T-cell (primary cell): ENCODE data around the gene TMEM151A. TPM values are rescaled to one million over a fixed set of nuclear protein-coding genes. Genes with fewer than 3 reads are reported as not detected.

Experiments used
- ATAC-seq, 4 experiments: fragments of 200-7000 bp in 3 of 4; fragments of 150-1000 bp in 1 of 4; cut with Tn5 transposase; replicated peaks in 1 of 4; 1 replicate in 3 of 4; 2 replicates in 1 of 4; pipeline ENCODE4 v1.10.0; 2021; ENCODE audit warnings: moderate library complexity in 3 of 4, mild to moderate bottlenecking in 2 of 4, moderate number of reproducible peaks in 1 of 4
- CTCF ChIA-PET, 2 donors: fragments of 300-600 bp; sonication (Branson Sonifier 250); formaldehyde crosslinking; loops; one replicate each; lab custom pipeline; 2022; ENCODE audit warnings: antibody characterized with exemption in 2 of 2; lab: Charles Lee
- POLR2A ChIA-PET, 2 donors: fragments of 300-600 bp; sonication (Branson Sonifier 250); formaldehyde crosslinking; loops; one replicate each; lab custom pipeline; 2022; ENCODE audit warnings: antibody characterized with exemption in 2 of 2; lab: Charles Lee
- DNase-seq, 35 experiments: peaks; one replicate each; pipeline versions ENCODE4 v3.0.0 to v3.0.0-alpha.2; 2013 to 2023
- H3K27ac ChIP-seq: one replicate; pipeline ENCODE4 v1.5.1; 2013; ENCODE audit warnings: low read length
- H3K27me3 ChIP-seq, 2 experiments: replicated peaks in 1 of 2; 1 replicate in 1 of 2; 2 replicates in 1 of 2; pipeline versions ENCODE4 v1.6.1 to v1.7.0; 2013; ENCODE audit warnings: low read length in 1 of 2, mixed read lengths in 1 of 2; ENCODE audit not compliant: control insufficient read depth in 2 of 2, insufficient read depth in 2 of 2; ENCODE audit errors: extremely low read depth in 1 of 2
- H3K36me3 ChIP-seq, 2 donors: 1 replicate in 1 of 2; 2 replicates in 1 of 2; pipeline versions ENCODE4 v1.6.1 to v1.7.0; 2013; ENCODE audit warnings: low read length in 1 of 2; ENCODE audit not compliant: control insufficient read depth in 2 of 2, insufficient read depth in 1 of 2; ENCODE audit errors: extremely low read depth in 1 of 2
- H3K4me1 ChIP-seq, 2 experiments: 1 replicate in 1 of 2; 2 replicates in 1 of 2; pipeline versions ENCODE4 v1.6.1 to v1.7.0; 2013; ENCODE audit warnings: low read length in 2 of 2, mixed read lengths in 1 of 2; ENCODE audit not compliant: insufficient read depth in 2 of 2, control insufficient read depth in 1 of 2; ENCODE audit errors: extremely low read depth in 1 of 2
- H3K4me3 ChIP-seq, 2 donors: 1 replicate in 1 of 2; 2 replicates in 1 of 2; pipeline versions ENCODE4 v1.5.1 to v1.7.0; 2013; ENCODE audit warnings: mild to moderate bottlenecking in 2 of 2, low read length in 1 of 2, moderate library complexity in 1 of 2; ENCODE audit not compliant: control insufficient read depth in 1 of 2; ENCODE audit errors: extremely low read depth in 1 of 2
- H3K9me3 ChIP-seq: 2 replicates; pipeline ENCODE4 v1.7.0; 2013
- H3K27ac Mint-ChIP-seq, 2 donors: one replicate each; pipeline ENCODE4 v1.8.0; 2020 to 2021; ENCODE audit warnings: mild to moderate bottlenecking in 2 of 2, mixed read lengths in 2 of 2
- H3K27me3 Mint-ChIP-seq, 2 donors: one replicate each; pipeline ENCODE4 v1.8.0; 2021 to 2022; ENCODE audit warnings: mixed read lengths in 2 of 2
- H3K36me3 Mint-ChIP-seq: one replicate; pipeline ENCODE4 v1.8.0; 2021; ENCODE audit warnings: mixed read lengths
- H3K4me1 Mint-ChIP-seq, 3 donors: one replicate each; pipeline ENCODE4 v1.8.0; 2020 to 2022; ENCODE audit warnings: mixed read lengths in 3 of 3, mild to moderate bottlenecking in 1 of 3
- H3K4me3 Mint-ChIP-seq, 3 donors: one replicate each; pipeline ENCODE4 v1.8.0; 2020 to 2022; ENCODE audit warnings: mild to moderate bottlenecking in 3 of 3, mixed read lengths in 3 of 3, moderate library complexity in 3 of 3
- H3K9me3 Mint-ChIP-seq, 3 donors: one replicate each; pipeline ENCODE4 v1.8.0; 2020 to 2022; ENCODE audit warnings: mixed read lengths in 3 of 3
- WGBS: methylation state at CpG from one replicate; pipeline ENCODE4 v1.1.5; 2013; ENCODE audit warnings: missing lambda C conversion rate; ENCODE audit not compliant: insufficient coverage; 5-methylcytosine and 5-hydroxymethylcytosine counted together
- total RNA-seq, 35 experiments: library from RNA in 6 of 35; stranded (reverse) in 6 of 35; fragments of 120-200 nt in 1 of 35; gene quantifications; one replicate each; pipeline versions ENCODE4 v1.2.1 to v1.2.4 and lab custom pipeline; 2013 to 2026

TMEM151A gene
- total RNA-seq (under 1 TPM in 4 of 5 donors, not detected in 1; 0.19 to 0.33 (median 0.23) TPM), total RNA-seq (lab: John Stamatoyannopoulos, UW) (0 to 1.2 (median 0.10) reads per million in 29 experiments)
- not detected for total RNA-seq (2013)

DNA sequence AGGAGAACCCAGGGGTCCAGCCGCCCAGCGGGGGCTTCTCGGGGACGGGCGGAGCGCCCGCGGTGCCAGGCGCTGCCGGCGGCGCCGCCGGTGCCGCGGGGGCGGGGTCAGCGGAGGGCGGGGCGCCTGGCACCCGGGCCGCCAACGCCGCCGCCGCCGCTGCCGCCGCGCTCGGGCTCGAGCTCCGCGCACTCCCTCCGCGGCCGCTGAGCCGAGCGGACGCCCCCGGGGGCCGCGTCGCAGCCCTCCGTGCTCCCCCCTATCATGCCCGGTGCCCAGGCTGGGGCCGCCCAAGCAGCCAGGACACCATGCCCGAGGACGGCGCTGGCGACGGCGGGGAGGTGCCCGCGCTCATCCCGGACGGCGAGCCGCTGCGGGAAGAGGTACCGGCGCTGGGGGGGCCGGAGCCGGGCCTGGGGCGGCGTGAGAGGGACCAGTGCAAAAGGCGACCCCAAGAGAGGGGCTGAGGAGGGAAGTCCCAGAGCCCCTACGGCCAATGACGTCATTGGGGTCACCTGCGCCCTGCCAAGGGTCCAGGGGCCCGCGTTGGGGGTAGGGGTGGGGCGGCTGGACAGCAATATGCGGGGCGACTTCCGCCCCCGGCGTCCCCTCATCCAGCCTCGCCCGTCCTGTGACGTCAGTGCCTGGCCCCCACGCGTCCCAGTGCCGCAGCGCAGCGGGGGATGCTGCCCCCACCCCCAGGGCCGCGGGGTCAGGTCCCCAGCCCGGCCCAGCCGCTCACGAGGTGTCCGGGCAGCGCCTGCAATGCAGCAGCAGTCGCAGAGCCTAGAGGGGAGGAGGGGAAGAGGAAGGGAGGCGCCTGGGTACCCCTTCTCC is at the start of gene TMEM151A:
TSS of gene TMEM151A (plus strand) at position 189 of the 837 bp plus-strand sequence. CDS start at position 309, 120 bp downstream.
- 4% methylated on average over 87 of the region's 95 CpGs for WGBS
- Mint-ChIP-seq H3K27ac (peak within 1 kb of the TSS in 1 of 2 donors; percentile 49), H3K9me3 (no peaks in the 10 kb centered on the region), H3K4me1 (peaks cover 28 to 40% (median 35%) of the 10 kb centered on the region in 3 donors), H3K27me3 (peaks cover 12 to 21% of the 10 kb centered on the region in 2 donors), H3K36me3 (no peaks in the 10 kb centered on the region), H3K4me3 (peak within 1 kb of the TSS; percentile 84 to 93 (median 89))
- H3K9me3 ChIP-seq, result no peaks in the 10 kb centered on the region
- ATAC-seq (no peak), DNase-seq (peak in 4 of 35 experiments; percentile 31 to 66 (median 41))
- ChIA-PET POLR2A (interaction anchor here in 1 of 2 donors (0.6 kb wide), 2 partner anchors 24 to 1513 kb away, joined by 3 to 6 read pairs; no protein-coding TSS in a partner anchor), CTCF (interaction anchor here in 1 of 2 donors (0.6 to 1.1 kb wide), 2 partner anchors 10 to 20 kb away, joined by 4 read pairs; no protein-coding TSS in a partner anchor)
- peaks cover 4 to 43% of the 10 kb centered on the region in 2 experiments for H3K4me1 ChIP-seq
- H3K4me3 ChIP-seq, result peak within 1 kb of the TSS; percentile 4 to 45
- peaks cover 0 to 43% of the 10 kb centered on the region in 2 experiments for H3K27me3 ChIP-seq
- H3K27ac ChIP-seq, result no peak within 1 kb of the TSS
- no peaks in the 10 kb centered on the region for H3K36me3 ChIP-seq

DNA sequence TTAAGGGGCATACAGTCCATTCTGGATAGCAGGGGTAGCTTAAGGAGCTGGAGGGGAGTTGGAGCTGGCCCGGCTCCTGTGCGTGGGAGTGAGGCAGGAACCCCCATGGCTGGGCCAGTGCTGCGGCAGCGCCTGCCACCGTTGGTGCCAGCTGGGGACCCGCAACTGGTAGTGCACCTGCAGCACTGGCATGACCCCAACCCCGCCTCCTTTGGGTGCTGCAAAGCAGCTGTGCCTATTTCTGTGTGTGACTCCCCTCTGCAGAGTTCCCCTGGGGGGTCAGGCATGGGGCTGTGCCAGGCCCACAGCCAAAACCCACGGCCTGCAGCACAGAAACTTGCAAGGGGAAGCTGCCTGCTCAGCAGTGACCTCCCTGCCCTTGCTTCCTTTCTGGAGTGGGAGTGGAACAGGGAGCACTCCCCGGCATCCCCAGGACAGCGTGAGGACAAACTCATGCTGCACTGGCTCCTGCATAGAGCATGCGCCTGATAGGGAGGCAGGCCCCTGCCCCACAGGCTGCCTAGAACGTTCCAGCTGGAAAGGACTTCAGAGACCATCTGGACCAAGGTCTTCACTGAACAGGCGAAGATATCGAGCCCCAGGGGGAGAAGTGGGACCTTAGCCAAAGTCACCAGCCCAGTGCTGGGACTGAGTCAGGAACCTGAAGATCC is 49.5 kb upstream of the TMEM151A start:
- H3K36me3 ChIP-seq, result peaks cover 32 to 80% of the 10 kb centered on the region in 2 donors
- H3K36me3 Mint-ChIP-seq, result peaks cover 44% of the 10 kb centered on the region
- H3K4me1 ChIP-seq, result peaks cover 0 to 5% of the 10 kb centered on the region in 2 experiments
- H3K9me3 ChIP-seq, result no peaks in the 10 kb centered on the region
- DNase-seq, result no peak
- no peak overlapping the region for H3K4me3 Mint-ChIP-seq
- peak overlapping the region in 1 of 2 donors; percentile 44 for H3K27ac Mint-ChIP-seq
- ChIA-PET POLR2A (no interaction called here), CTCF (no interaction called here)
- no peak for ATAC-seq
- 87% methylated on average over 14 of the region's 14 CpGs for WGBS
- H3K27me3 Mint-ChIP-seq, result no peaks in the 10 kb centered on the region
- no peaks in the 10 kb centered on the region for H3K27me3 ChIP-seq
- no peaks in the 10 kb centered on the region for H3K9me3 Mint-ChIP-seq
- no peak overlapping the region for H3K4me3 ChIP-seq
- no peak overlapping the region for H3K27ac ChIP-seq
- H3K4me1 Mint-ChIP-seq, result peaks cover 3 to 8% (median 4%) of the 10 kb centered on the region in 3 donors

- CTCF ChIA-PET, result no interaction called here
- Histone ChIP-seq H3K4me3 (no peak overlapping the region), H3K36me3 (peaks cover 25 to 73% of the 10 kb centered on the region in 2 donors), H3K27ac (no peak overlapping the region), H3K27me3 (no peaks in the 10 kb centered on the region), H3K4me1 (peaks cover 0 to 5% of the 10 kb centered on the region in 2 experiments), H3K9me3 (no peaks in the 10 kb centered on the region)
- Mint-ChIP-seq H3K4me1 (peaks cover 3 to 8% (median 3%) of the 10 kb centered on the region in 3 donors), H3K9me3 (no peaks in the 10 kb centered on the region), H3K4me3 (no peak overlapping the region), H3K27me3 (no peaks in the 10 kb centered on the region), H3K36me3 (peaks cover 38% of the 10 kb centered on the region), H3K27ac (peak overlapping the region; percentile 55 to 64)
- DNase-seq, result no peak
- ATAC-seq, result no peak
- POLR2A ChIA-PET, result interaction anchor here in 1 of 2 donors (0.6 kb wide), 1 partner anchor 16 kb away, joined by 4 read pairs; no protein-coding TSS in a partner anchor
- 69% methylated on average over 8 of the region's 13 CpGs for WGBS
Observed at GRCh38 chr11:66243782-66244535, 47.7 kb upstream of the TMEM151A start.

- Histone ChIP-seq H3K4me3 (no peak overlapping the region), H3K4me1 (no peaks in the 10 kb centered on the region), H3K27me3 (no peaks in the 10 kb centered on the region), H3K9me3 (no peaks in the 10 kb centered on the region), H3K36me3 (peaks cover 18 to 57% of the 10 kb centered on the region in 2 donors), H3K27ac (no peak overlapping the region)
- Mint-ChIP-seq H3K9me3 (no peaks in the 10 kb centered on the region), H3K4me1 (peaks cover 4 to 9% (median 7%) of the 10 kb centered on the region in 3 donors), H3K27me3 (no peaks in the 10 kb centered on the region), H3K27ac (no peak overlapping the region), H3K4me3 (no peak overlapping the region), H3K36me3 (peaks cover 20% of the 10 kb centered on the region)
- POLR2A ChIA-PET, result no interaction called here
- ATAC-seq (no peak), DNase-seq (no peak)
- WGBS, result 82% methylated on average over 4 of the region's 4 CpGs
- CTCF ChIA-PET, result interaction anchor here in 1 of 2 donors (0.6 kb wide), 2 partner anchors 110 to 1908 kb away, joined by 5 to 6 read pairs; no protein-coding TSS in a partner anchor
Observed at GRCh38 chr11:66247295-66247694, 44.4 kb upstream of the TMEM151A start.

GRCh38 chr11:66247801-66248200 is 43.9 kb upstream of the TMEM151A start:
- Histone ChIP-seq H3K4me3 (no peak overlapping the region), H3K27ac (no peak overlapping the region), H3K36me3 (peaks cover 14 to 52% of the 10 kb centered on the region in 2 donors), H3K9me3 (no peaks in the 10 kb centered on the region), H3K27me3 (no peaks in the 10 kb centered on the region), H3K4me1 (no peaks in the 10 kb centered on the region)
- peaks cover 4 to 9% (median 9%) of the 10 kb centered on the region in 3 donors for H3K4me1 Mint-ChIP-seq
- ChIA-PET CTCF (interaction anchor here in 1 of 2 donors (0.6 kb wide), 1 partner anchor 1909 kb away, joined by 6 read pairs; no protein-coding TSS in a partner anchor), POLR2A (no interaction called here)
- H3K36me3 Mint-ChIP-seq, result peaks cover 16% of the 10 kb centered on the region
- WGBS, result 86% methylated on average over 1 of the region's 3 CpGs
- DNase-seq (no peak), ATAC-seq (no peak)
- no peaks in the 10 kb centered on the region for H3K27me3 Mint-ChIP-seq
- H3K9me3 Mint-ChIP-seq, result no peaks in the 10 kb centered on the region
- no peak overlapping the region for H3K4me3 Mint-ChIP-seq
- H3K27ac Mint-ChIP-seq, result no peak overlapping the region
